Keratinocyte (primary cell): Measurements from ENCODE around the gene ACAP2.

Experiments
- EZH2 ChIP-seq: IDR thresholded peaks from one replicate; pipeline ENCODE4 v1.6.1; 2012; ENCODE audit warnings: inconsistent platforms, mild to moderate bottlenecking, low read length, moderate library complexity
- TF ChIP-seq, protein P1 (sequence below), 3 experiments: IDR thresholded peaks in 1 of 3; conservative IDR thresholded peaks in 1 of 3; optimal IDR thresholded peaks in 1 of 3; 2 replicates in 2 of 3; 3 replicates in 1 of 3; pipeline versions ENCODE3 to v1.5.1; 2011; ENCODE audit warnings: low read length in 3 of 3, mild to moderate bottlenecking in 3 of 3, moderate library complexity in 2 of 3, control low read depth in 1 of 3, inconsistent platforms in 1 of 3; ENCODE audit not compliant: insufficient read depth in 2 of 3; ENCODE audit errors: extremely low read depth in 1 of 3

DNA sequence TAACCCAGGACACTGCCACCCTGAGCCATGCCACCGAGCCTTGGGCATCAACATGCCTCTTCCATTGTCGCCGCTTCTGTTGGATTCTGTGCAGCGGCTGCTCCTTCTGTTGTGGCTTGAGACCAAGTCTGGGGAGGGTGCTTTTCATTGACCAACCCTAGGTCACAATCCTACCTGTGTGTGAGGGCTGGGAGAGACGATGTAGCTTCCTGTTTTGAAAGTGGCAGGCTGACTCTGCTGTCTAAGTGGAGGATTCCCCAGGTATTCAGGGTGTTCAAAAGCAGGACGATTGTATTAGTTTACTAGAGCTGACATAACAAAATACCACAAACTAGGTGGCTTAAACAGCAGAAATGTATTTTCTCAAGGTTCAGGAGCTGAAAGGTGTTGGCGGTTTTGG, 13.0 kb upstream of the ACAP2 start:
- TF ChIP-seq, protein P1, sequence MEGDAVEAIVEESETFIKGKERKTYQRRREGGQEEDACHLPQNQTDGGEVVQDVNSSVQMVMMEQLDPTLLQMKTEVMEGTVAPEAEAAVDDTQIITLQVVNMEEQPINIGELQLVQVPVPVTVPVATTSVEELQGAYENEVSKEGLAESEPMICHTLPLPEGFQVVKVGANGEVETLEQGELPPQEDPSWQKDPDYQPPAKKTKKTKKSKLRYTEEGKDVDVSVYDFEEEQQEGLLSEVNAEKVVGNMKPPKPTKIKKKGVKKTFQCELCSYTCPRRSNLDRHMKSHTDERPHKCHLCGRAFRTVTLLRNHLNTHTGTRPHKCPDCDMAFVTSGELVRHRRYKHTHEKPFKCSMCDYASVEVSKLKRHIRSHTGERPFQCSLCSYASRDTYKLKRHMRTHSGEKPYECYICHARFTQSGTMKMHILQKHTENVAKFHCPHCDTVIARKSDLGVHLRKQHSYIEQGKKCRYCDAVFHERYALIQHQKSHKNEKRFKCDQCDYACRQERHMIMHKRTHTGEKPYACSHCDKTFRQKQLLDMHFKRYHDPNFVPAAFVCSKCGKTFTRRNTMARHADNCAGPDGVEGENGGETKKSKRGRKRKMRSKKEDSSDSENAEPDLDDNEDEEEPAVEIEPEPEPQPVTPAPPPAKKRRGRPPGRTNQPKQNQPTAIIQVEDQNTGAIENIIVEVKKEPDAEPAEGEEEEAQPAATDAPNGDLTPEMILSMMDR (optimal IDR thresholded peaks at IDR 0.05 in 1 of 3, IDR thresholded peaks at IDR 0.05 in 1 of 3, conservative IDR thresholded peaks at IDR 0.05 in 1 of 3; ENCODE audit: extremely low read depth in 1 of 3, insufficient read depth in 2 of 3, low read length in 3 of 3): no peak
- TF ChIP-seq EZH2: no peak
